Renal cortex interstitium (tissue), 11 donors: ENCODE measurements around the gene ZNF777. TPM values are rescaled to one million over a fixed set of nuclear protein-coding genes. Genes with fewer than 3 reads are reported as not detected.
"Not testable (repeated sequence)": the region's sequence is repeated elsewhere in the genome, so short reads cannot be mapped to it uniquely, and the experiment has no call there.

Source experiments
- DNase-seq, 11 donors: peaks; one replicate each; pipeline ENCODE4 v3.0.0-alpha.2; 2013; ENCODE audit warnings: low read depth in 9 of 11, low spot score in 4 of 11; ENCODE audit errors: extremely low read depth in 1 of 11
- polyA plus RNA-seq, 3 donors: library from polyadenylated mRNA; unstranded; fragments of 120-200 nt; gene quantifications; one replicate each; pipeline ENCODE4 v1.2.1, GENCODE V29; 2013; ENCODE audit not compliant: insufficient read length in 3 of 3

Gene ZNF777
- polyA plus RNA-seq, 3 donors = 12.4 to 16.5 (median 14.1) TPM

DNA sequence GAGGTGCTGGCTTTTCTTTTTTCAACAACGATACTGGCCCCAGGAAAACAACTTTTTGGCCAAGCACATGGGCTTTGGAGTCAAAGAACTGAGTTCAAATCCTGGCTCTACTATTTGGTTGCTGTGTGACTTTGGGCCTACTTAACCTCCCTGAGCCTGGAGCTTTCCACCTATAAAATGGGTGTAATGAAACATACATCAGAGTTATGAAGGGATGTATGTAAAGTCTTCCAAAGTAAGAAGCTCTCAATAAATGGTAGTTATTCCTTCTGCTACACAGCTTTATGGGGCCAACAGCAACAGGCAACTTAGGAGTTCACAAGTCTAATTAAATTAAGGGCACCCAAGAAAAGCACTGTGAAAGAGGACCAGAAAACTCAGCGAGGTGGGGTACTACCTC is 33.0 kb downstream of the ZNF777 start:
- no peak for DNase-seq

GRCh38 chr7:149427096-149427680 is 33.7 kb downstream of the ZNF777 start:
- DNase-seq = no peak

DNA sequence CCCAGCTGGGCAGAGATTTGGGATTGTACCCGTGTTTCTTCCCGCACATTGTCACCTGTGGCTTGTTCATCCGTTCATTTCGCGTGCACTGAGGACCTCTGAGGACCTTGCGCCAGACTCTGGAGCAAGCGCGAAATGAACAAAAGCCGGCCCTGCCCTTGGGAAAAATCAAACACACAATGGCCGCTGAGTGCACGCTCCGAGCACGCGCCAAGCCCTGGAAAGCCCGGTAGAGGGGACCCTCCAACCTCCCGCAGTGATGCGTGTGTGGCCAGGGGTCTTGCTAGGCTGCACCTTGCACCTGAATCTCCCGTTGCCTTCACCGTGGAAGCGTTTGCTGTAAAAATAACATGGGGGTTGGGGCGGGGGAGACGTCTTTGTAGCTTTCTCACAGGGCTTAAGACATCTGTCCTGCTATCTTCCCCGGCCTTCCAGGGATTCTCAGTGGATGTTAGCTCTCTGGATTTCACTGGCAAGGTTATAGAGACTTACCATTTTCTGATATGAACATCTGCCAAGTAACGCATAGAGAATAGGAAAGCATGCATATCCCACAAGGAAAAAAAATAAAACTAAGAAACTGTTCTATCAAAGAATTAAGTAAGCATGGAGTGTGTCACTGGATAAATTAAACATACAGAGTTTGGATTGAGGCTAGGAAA is 37.3 kb downstream of the ZNF777 start:
- no peak for DNase-seq

- no peak for DNase-seq
These were observed 38.0 kb downstream of the ZNF777 start for GRCh38 chr7:149422914-149423301.

GRCh38 chr7:149422162-149422913 is 38.5 kb downstream of the ZNF777 start:
- peak in 10 of 11 donors; percentile 38 to 73 (median 64) for DNase-seq

- DNase-seq = no peak
These were observed 40.9 kb downstream of the ZNF777 start for GRCh38 chr7:149420006-149420405.

DNA sequence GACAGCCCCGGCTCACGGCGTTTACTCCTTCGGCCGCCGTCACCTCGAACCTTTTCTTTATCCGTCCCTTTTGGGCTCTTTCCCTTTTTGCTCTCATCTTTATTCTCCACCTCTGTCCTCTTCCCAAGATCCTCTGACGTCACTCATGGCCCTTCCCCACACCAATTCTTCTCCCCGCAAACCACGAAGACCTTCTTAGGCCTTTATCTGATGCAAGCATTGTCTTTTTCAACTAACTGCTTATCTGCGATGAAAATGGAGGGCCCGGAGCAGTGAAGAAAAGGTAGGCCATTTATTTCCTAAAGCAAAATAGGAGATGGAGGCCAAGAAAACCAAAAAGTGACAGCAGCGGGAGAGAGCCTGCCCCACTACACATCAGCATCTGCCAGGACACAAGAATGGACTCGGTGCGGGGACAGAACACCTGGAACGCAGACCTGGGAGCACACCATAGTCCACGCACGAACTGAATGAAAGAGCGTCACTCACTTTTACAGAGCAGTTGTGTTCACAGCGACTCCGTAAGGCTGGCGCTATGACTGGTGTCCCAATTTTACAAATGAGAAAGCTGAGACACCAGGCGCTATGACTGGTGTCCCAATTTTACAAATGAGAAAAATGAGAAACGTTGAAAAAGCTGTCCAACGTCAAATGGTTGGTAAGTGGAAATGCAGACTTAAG is 45.3 kb downstream of the ZNF777 start:
- no peak for DNase-seq

GRCh38 chr7:149414745-149415390 is 46.0 kb downstream of the ZNF777 start:
- DNase-seq = peak in 3 of 11 donors; percentile 45 to 53 (median 46)

DNA sequence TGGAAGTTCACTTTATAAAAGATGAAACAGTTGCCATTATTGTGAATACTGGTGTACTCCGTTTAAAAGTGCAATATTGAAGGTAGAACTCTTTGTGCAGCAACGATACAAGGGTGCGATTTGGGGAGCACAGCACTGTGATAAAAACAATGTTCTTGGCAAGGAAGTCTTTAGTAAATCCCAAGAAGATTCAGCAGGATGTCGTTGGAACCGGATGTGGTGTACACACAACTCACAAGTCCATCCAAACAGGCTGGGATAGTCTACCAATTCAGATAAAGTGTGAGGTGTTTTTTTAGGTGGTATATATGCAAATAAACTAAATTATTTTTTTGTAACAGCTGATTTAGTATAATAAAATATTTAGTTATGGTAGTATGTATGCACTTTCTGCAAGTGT is 46.7 kb downstream of the ZNF777 start:
- DNase-seq = no peak

DNA sequence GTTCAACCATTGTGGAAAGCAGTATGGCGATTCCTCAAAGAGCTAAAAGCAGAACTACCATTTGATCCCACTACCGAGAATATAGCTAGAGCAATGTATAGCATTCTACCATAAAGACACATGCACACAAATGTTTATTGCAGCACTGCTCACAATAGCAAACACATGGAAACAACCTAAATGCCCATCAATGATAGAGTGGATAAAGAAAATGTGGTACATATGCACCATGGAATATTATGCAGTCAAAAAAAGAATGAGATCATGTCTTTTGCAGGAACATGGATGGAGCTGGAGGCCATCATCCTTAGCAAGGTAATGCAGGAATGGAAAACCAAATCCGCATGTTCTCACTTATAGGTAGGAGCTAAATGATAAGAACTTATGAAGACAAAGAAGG is 47.8 kb downstream of the ZNF777 start:
- DNase-seq = not testable (repeated sequence)

GRCh38 chr7:149409895-149410294 is 51.0 kb downstream of the ZNF777 start:
- no peak for DNase-seq

- DNase-seq = no peak
These were observed 56.0 kb downstream of the ZNF777 start for GRCh38 chr7:149404825-149405224.

DNA sequence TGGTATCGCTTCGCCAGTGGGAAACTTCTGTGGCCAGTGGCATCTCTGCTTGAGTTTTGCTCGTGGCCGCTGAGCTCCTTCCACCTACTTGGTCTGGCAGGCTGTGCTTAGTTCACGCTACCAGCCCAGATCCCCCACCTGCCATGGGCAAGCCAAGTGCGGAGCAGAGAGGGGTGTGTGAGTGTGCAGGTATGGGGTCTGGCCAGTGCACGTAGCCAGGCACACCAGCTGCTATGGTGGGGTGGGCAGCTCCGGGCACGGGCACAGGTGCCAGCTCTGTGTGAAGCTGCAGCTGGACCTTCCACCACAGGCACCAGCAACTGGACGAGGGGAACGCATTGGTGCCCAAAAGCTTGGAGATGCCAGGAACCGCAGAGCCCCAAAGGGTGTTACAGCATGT is 56.5 kb downstream of the ZNF777 start:
- no peak for DNase-seq

DNA sequence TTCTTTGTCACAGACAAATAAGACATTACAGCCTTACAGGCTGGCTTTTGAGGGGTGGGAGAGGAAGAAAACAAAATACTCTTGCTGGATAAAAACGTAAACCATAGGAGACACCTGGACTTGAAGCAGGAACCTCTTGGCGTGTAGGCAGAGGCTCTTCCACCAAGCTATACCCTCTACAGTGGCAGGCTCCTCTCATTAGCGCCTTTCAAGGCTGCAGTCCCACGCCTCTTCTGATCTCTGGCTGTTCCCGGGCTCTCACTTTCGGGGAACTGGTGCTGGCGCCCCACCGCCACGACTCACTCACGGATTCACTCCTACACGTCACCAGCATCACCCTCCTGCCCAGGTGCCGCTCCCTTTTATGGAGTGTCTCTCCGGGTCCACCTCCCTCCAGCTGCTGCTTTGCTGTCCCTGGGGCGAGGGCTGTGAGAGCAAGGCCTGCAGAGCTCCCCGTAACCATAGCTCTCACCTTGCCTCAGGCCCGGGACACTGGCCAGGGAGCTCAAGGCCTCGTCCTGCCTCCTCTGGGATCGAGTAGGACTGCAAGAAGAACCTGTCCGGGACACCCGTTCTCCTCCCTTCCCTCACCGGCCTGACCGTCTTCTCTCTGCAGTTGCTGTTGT is 62.6 kb downstream of the ZNF777 start:
- DNase-seq = no peak

DNA sequence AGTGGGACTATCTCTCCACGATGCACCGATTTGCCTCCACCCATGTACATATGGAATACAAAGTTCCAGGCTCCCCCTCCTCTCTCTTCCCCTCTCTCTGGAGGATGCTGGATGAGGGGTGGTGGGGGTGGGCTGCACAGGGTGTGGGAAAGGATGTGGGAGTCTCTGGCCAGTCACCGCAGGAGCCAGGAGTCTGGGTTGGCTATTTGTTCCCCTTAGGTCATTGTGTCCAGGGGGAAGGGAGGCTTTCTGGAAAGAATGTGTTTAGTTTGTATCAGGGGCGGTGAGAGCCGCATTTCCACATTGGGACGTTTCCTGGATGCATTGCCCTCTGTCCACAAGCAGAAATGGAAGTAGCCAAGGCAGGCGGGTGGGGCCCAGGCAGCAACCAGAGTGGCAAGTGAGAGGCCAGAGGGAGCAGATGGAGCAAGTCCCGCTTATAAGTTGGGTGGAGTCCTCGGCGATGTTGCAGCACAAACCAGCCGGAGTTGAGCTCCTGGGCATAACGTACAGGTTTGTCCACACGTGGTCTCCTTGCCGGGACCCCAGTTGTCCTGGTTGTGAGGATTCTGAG is 63.3 kb downstream of the ZNF777 start:
- DNase-seq = no peak

GRCh38 chr7:149388550-149389335 is 72.1 kb downstream of the ZNF777 start:
- not testable (repeated sequence) for DNase-seq

GRCh38 chr7:149386514-149386913 is 74.3 kb downstream of the ZNF777 start:
- not testable (repeated sequence) for DNase-seq
